ENCODE results near the gene ADGRA1. TPM values are rescaled to one million over a fixed set of nuclear protein-coding genes. Genes with fewer than 3 reads are reported as not detected.

ADGRA1 gene
- total RNA-seq, 1 experiment from 2014 or later: not detected

GRCh38 chr10:133083422-133084100 is 4.2 kb upstream of the ADGRA1 start:
- no peaks in the 10 kb centered on the region for H3F3A ChIP-seq (ENCODE audit: low read length, unreplicated experiment)
- H3K9ac ChIP-seq (ENCODE audit: low read length): no peak overlapping the region
- DNase-seq: no peak
- CTCF ChIA-PET: no interaction called here
- H3K36me3 ChIP-seq (ENCODE audit: low read depth, low read length): no peaks in the 10 kb centered on the region
- H3K27ac ChIP-seq (ENCODE audit: low read length): no peak overlapping the region
- no peaks in the 10 kb centered on the region for H3K79me2 ChIP-seq (ENCODE audit: low read length)
- no peak overlapping the region for H2AFZ ChIP-seq (ENCODE audit: low read length)
- POLR2A ChIA-PET (ENCODE audit: unreplicated experiment): no interaction called here
- peaks cover 37% of the 10 kb centered on the region for H3K27me3 ChIP-seq (ENCODE audit: low read length)
- H3K4me1 ChIP-seq (ENCODE audit: insufficient read depth, low read length): no peaks in the 10 kb centered on the region
- ATAC-seq: no peak
- no peaks in the 10 kb centered on the region for H3K9me3 ChIP-seq (ENCODE audit: low read length)
- H4K20me1 ChIP-seq (ENCODE audit: low read length): no peaks in the 10 kb centered on the region
- TF ChIP-seq EZH2 (IDR thresholded peaks at IDR 0.05; ENCODE audit: low read length, unreplicated experiment) (no peak), CTCF (conservative IDR thresholded peaks at IDR 0.05; ENCODE audit: low read depth, low read length) (no peak), EZH2phosphoT487 (IDR thresholded peaks at IDR 0.05; ENCODE audit: borderline replicate concordance, low read length) (no peak)
- no peak overlapping the region for H3K4me3 ChIP-seq (ENCODE audit: low read length)
- no TSS peak for BruUV-seq (replicated peaks)
- intact Hi-C loops (cut with micrococcal nuclease): no loop called here
- no peak overlapping the region for H3K4me2 ChIP-seq (ENCODE audit: low read length)
- no peaks in the 10 kb centered on the region for H3K9me2 ChIP-seq (replicated peaks; ENCODE audit: low read length)

GRCh38 chr10:133084491-133084890 is 3.2 kb upstream of the ADGRA1 start:
- no peaks in the 10 kb centered on the region for H3K9me3 ChIP-seq (ENCODE audit: low read length)
- H3K36me3 ChIP-seq (ENCODE audit: low read depth, low read length): no peaks in the 10 kb centered on the region
- no peak for ATAC-seq
- H3K4me2 ChIP-seq (ENCODE audit: low read length): no peak overlapping the region
- H3K9me2 ChIP-seq (replicated peaks; ENCODE audit: low read length): no peaks in the 10 kb centered on the region
- no peak overlapping the region for H3K27ac ChIP-seq (ENCODE audit: low read length)
- POLR2A ChIA-PET (ENCODE audit: unreplicated experiment): no interaction called here
- H3K79me2 ChIP-seq (ENCODE audit: low read length): no peaks in the 10 kb centered on the region
- no peak for DNase-seq
- no peak overlapping the region for H3K9ac ChIP-seq (ENCODE audit: low read length)
- no peaks in the 10 kb centered on the region for H3F3A ChIP-seq (ENCODE audit: low read length, unreplicated experiment)
- H4K20me1 ChIP-seq (ENCODE audit: low read length): no peaks in the 10 kb centered on the region
- BruUV-seq (replicated peaks): no TSS peak
- TF ChIP-seq EZH2 (IDR thresholded peaks at IDR 0.05; ENCODE audit: low read length, unreplicated experiment): no peak
- no peak for TF ChIP-seq CTCF (conservative IDR thresholded peaks at IDR 0.05; ENCODE audit: low read depth, low read length)
- no peak for TF ChIP-seq EZH2phosphoT487 (IDR thresholded peaks at IDR 0.05; ENCODE audit: borderline replicate concordance, low read length)
- H2AFZ ChIP-seq (ENCODE audit: low read length): no peak overlapping the region
- H3K4me3 ChIP-seq (ENCODE audit: low read length): no peak overlapping the region
- H3K27me3 ChIP-seq (ENCODE audit: low read length): peaks cover 46% of the 10 kb centered on the region
- intact Hi-C loops (cut with micrococcal nuclease): no loop called here
- CTCF ChIA-PET: no interaction called here
- H3K4me1 ChIP-seq (ENCODE audit: insufficient read depth, low read length): no peaks in the 10 kb centered on the region

GRCh38 chr10:133085251-133086125 is 2.2 kb upstream of the ADGRA1 start:
- intact Hi-C loops (cut with micrococcal nuclease): no loop called here
- BruUV-seq (replicated peaks): no TSS peak
- ChIA-PET CTCF (no interaction called here), POLR2A (ENCODE audit: unreplicated experiment) (no interaction called here)
- Histone ChIP-seq H3K79me2 (ENCODE audit: low read length) (no peaks in the 10 kb centered on the region), H3K9me2 (replicated peaks; ENCODE audit: low read length) (no peaks in the 10 kb centered on the region), H4K20me1 (ENCODE audit: low read length) (no peaks in the 10 kb centered on the region), H3K9ac (ENCODE audit: low read length) (no peak overlapping the region), H3K4me1 (ENCODE audit: insufficient read depth, low read length) (no peaks in the 10 kb centered on the region), H3K36me3 (ENCODE audit: low read depth, low read length) (no peaks in the 10 kb centered on the region), H3K27ac (ENCODE audit: low read length) (no peak overlapping the region), H3F3A (ENCODE audit: low read length, unreplicated experiment) (no peaks in the 10 kb centered on the region), H2AFZ (ENCODE audit: low read length) (no peak overlapping the region), H3K4me2 (ENCODE audit: low read length) (no peak overlapping the region), H3K9me3 (ENCODE audit: low read length) (no peaks in the 10 kb centered on the region), H3K27me3 (ENCODE audit: low read length) (peaks cover 56% of the 10 kb centered on the region), H3K4me3 (ENCODE audit: low read length) (no peak overlapping the region)
- ATAC-seq (no peak), DNase-seq (no peak)
- TF ChIP-seq EZH2phosphoT487 (IDR thresholded peaks at IDR 0.05; ENCODE audit: borderline replicate concordance, low read length): no peak
- no peak for TF ChIP-seq EZH2 (IDR thresholded peaks at IDR 0.05; ENCODE audit: low read length, unreplicated experiment)
- 0 out of 2 replicates have a peak, but pooled peaks have one; percentile 18 for TF ChIP-seq CTCF (conservative IDR thresholded peaks at IDR 0.05; ENCODE audit: low read depth, low read length)

Data from PC-3 (cell line).